ENCODE measurements around the gene ZNHIT3.
"Not testable (repeated sequence)": the region's sequence is repeated elsewhere in the genome, so short reads cannot be mapped to it uniquely, and the experiment has no call there.

Gene ZNHIT3

DNA sequence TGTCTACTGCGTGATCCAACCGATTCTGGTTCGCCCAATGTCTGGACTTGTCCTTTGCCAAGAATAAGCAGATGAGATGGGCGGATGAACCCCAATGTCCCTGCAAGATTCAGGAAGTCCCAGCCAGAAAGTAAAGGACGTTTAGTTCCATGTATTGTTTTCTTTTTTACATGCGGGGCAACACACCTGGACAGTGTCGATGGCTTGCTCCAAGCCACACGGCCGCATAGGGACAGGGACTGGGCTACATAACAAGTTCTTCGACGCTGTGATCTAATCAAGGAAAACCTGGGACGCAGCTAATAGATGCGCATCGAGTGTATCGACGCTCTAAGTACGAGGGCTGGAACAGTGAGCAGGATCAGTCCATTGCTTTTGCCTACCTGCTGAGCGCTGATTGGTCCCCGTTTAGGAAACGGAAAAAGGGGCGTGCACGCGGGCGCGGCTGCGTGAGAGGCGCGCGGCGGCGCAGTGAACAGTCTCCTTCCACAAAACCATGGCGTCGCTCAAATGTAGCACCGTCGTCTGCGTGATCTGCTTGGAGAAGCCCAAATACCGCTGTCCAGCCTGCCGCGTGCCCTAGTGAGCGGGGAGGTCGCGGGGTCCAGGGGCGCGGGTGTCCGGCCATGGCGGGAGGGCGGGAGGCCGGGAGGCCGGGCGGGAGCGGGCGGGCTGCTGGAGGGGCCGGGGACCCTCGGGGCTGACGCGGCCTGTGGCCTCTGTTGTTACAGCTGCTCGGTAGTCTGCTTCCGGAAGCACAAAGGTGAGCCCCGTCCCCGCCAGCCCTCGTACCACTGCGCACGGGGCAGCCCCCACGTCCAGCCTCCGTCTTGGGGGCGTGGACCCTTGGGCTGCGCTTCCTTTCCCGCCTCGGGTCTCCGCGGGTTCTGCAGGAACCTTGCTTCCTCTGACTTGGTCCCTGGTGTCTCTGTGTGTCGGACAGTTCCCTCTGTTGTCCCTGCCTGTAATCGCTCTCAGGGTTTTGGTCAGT is at the start of gene ZNHIT3:
Gene ZNHIT3, plus strand, starts transcription at position 478 of the 991 bp plus-strand sequence. Its CDS starts 19 bp downstream, at position 497.
- DNase-seq = peak; percentile 95

DNA sequence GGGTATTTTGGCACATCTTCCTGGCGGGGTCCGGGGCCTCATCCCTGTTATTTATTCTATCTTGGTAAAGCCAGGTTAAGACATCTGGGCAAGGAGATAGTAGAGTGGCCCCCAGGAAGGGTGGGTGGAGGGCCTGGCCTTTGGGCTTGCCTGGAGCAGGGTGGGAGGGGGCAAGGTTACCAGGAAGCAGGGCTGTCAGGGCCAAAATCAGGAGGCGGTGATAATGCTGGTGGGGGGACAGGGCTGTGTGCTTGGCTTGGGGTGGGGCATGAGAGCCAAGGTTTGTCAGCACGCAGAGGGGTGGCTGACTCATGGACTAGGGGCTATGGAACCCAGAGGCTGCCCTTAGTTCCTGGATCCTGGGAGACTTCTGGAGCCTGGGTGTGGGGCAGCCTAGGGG is 44.7 kb upstream of the ZNHIT3 start:
- not testable (repeated sequence) for DNase-seq

GRCh38 chr17:36443777-36444176 is 42.7 kb upstream of the ZNHIT3 start:
- DNase-seq = no peak

- not testable (repeated sequence) for DNase-seq
These were observed 36.5 kb upstream of the ZNHIT3 start for GRCh38 chr17:36449997-36450396.

GRCh38 chr17:36452888-36453287 is 33.6 kb upstream of the ZNHIT3 start:
- not testable (repeated sequence) for DNase-seq

- DNase-seq = not testable (repeated sequence)
These were observed 28.8 kb upstream of the ZNHIT3 start for GRCh38 chr17:36457701-36458100.

- DNase-seq = no peak
These were observed 27.4 kb upstream of the ZNHIT3 start for GRCh38 chr17:36459045-36459444.

- DNase-seq = no peak
These were observed 26.9 kb upstream of the ZNHIT3 start for GRCh38 chr17:36459601-36460000.

DNA sequence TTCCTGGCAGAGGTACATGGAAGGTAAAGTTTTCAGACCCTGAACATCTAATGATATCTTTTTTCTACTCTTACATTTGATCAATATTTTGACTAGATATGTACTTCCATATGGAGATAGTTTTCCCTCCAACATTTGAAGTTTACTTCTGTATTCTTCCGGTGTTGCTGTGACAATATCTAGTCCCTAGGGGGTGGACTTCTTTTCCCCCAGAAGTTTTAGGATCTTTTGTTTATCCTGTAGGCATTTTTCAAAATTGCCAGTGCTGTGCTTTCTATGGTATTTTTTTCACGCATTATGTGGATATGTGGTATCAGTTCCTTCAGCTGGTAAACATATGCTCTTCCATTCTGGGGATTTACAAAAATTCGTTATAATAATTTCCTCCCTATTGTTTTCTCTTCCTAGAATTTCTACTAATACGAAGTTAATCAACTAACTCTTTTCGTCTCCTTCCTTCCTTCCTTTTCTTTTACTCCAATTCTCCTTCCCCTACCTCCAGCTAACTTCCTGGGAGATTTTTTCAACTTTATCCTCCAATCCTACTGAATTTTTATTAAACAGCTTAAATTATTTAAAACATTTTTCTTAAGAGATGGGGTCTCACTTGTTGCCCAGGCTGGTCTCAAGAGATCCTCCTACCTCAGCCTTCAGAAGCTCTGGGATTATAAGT is 26.1 kb upstream of the ZNHIT3 start:
- no peak for DNase-seq

GRCh38 chr17:36461330-36462110 is 25.0 kb upstream of the ZNHIT3 start:
- no peak for DNase-seq

DNA sequence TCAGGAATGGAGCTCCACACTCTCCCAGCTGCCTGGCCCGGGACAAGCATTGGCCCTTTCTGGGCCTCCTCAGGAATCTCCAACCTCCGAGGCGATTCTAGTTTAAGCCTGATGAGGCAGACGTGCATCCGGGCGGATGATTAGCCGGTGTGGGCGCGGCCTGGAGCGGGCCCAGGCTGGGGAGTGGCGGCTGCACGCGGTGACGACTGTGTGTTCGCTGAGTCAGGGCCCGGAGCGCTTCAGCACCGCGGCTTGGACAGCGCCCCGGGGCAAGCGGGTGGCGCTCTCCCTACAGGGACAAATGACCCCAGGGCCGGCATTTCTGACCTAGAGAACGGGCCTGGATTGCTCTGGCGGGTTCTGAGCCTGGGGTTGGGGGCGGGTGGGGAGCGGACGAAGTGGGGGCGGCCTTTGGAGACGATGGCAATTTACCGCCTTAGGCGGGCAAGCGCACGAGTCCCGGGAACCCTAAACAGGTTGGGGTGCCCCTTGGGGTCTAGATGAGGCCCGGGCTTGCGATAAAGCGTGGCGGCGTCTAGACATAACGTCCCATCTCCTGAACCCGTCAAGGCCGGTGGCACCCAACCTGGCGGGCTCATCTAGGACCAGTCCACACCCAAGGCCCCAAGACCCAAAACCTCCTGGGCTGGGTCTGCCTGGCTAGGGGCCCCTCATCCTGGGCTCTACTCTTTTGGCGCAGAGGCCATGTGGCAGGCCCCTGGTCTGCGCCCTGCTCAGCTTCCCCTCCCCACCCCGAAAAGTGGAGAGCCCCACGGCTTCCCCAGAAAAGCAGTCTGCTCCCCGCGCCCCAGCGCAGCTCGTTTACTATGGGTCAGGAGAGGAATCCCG is 22.3 kb upstream of the ZNHIT3 start:
- DNase-seq = peak; percentile 86

DNA sequence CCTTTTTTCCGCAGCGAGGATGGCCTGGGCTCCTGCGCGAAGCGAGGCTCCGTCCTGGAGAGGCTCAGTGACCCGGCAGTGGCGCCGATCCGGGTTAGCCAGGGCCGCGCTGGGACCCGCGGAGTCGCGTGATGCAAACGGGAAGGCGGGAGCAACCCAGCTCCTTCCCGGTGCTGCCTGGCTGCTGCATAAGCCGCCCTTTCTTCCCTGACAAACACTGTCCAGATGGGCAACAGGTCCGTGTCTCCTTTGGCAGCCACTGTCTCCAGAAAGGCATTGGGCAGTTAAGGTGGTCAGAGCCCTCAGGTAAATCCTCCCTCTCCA is 21.8 kb upstream of the ZNHIT3 start:
- no peak for DNase-seq

DNA sequence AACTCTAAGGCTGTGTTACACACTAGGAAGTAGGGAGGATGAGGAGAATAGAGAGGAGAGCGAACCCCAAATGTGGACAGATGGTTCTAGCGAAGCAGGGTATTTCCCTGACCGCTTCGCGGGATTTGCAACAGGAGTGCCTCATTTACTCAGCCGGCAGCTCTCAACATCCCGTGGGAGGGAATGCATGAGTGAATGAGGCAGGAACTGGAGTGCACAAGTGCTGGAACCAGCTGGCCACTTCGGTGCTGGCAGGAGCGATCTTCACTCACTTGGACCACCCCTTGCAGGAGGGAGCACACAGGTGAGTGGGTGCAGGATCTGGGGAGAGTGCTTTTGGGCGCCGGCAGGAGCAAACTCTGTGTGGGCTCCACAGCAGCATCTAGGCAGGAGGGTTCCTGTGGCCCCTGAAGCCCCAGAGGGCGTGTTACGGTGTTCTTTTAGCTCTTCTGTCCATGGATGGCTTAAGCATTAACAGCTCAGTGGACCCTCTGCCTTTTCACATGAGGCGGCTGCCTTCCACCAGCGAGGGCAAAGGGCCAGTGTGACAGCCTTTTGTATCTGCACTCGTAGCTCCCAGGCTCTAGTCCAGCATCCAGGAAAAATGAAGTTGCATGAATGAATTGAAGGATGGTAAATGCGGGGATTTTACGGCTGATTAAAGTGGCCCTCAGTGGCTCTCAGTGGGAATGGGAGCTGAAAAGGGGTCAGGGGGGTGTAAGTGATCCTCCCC is 17.4 kb upstream of the ZNHIT3 start:
- no peak for DNase-seq

GRCh38 chr17:36469733-36470132 is 16.7 kb upstream of the ZNHIT3 start:
- DNase-seq = no peak

- DNase-seq = peak; percentile 23
These were observed 16.0 kb upstream of the ZNHIT3 start for GRCh38 chr17:36470499-36470898.

DNA sequence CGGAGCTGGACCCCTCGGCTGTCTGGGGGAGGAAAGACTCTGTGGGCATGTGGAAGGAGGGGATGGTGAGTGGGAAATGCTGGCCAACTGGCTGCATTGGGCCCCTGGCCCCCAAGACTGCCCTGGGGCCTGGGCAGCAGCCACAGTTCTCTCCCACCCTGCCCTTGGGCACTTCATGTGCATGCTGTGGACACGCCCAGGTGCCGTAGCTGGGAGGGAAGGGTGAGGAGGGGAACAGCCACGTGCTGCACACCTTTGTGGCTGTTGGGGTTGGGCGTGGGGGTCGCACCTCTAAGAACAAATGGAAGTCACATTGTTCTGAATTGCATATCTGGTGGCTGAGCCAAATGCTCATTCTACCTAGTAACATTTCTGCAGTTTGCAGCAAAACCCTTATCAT is 11.9 kb upstream of the ZNHIT3 start:
- no peak for DNase-seq

DNA sequence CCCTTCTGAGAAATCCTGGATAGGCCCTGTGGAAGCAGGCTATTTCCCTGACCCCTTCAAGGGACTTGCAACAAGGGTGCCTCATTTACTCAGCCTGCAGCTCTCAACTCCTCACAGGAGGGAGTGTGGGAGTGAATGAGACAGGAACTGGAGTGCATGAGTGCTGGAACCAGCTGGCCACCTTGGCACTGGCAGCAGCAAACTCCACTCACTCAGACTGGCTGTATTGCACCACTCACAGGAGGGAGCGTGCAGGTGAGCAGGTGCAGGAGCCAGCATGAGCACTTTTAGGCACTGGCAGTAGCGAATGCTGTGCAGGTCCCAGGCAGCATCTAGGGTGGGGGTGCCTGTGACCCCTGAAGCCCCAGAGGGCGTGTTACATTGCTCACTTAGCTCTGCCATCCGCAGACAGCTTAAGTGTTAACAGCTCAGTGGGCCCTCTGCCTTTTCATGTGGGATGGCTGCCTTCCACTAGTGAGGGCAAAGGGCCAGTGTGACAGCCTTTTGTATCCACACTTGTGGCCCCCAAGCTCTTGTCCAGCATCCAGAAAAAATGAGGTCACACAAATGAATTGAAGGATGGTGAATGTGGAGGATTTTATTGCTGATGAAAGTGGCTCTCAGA is 11.0 kb upstream of the ZNHIT3 start:
- DNase-seq = peak; percentile 16

GRCh38 chr17:36481829-36482228 is 4.7 kb upstream of the ZNHIT3 start:
- DNase-seq = no peak

DNA sequence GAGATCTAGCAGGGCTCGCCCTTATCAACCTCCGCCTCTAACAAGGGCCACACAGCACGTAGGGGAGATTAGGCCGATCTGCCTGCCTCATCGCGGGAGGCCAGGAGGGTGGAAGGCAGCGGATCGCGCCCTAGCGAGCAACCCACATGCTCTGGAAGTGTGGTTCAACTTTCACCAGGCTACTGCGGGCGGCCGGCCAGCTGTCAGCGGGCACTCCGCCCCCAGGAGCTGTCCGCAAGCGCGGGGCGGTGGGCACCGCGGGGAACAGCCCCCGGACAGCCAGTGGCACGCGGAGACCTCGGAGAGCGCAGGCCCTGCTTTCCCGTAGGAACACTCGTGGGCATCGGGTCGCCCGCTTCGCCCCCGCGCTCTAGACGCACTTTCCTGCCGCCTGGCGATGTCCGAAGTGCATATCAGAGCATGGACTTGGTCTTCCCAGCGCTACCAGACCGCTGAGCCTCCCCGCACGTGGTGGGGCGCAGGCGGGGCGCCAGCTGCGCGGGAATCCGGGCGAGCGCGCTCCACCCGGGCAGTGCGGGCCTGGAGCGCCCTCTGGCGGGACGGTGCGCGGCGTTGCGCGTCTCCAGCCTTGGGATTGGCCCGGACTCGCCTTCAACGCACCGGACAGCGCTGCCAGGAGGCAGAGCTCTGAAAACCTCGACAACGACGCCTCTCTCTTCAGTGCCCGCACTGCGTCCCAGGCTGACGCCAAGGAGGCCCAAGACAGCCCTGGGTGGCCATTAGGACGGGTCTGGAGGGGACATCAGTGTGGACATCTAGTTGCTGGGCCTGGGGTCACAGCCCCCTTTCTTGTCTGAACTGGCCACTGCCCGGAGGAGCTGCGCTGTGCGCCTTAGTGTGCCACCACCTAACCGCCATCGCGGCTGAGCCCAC is 3.6 kb upstream of the ZNHIT3 start:
- peak; percentile 84 for DNase-seq

DNA sequence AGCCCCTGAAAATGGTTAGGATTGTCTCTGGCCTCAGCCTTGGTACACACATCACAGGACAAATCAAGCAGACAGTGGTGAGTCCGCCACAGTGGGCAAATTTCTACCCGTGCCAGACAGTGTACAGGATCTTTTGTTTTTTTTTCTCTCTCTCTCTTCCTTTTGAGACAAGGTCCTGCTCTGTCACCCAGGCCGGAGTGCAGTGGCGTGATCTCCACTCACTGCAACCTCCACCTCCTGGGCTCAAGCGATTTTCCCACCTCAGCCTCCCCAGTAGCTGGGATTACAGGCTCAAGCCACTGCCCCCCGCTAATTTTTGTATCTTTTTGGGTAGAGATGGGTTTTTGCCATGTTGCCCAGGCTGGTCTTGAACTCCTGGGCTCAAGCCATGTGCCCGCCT is 2.5 kb upstream of the ZNHIT3 start:
- not testable (repeated sequence) for DNase-seq
